Activated effector memory CD4-positive, alpha-beta T cell treated with Interleukin-2 at 50 U/mL for 16 hours (primary cell): ENCODE measurements around the gene WDR48.

Experiments used
- DNase-seq: peaks from one replicate; pipeline ENCODE4 v3.0.0-alpha.2; 2020

Gene WDR48

DNA sequence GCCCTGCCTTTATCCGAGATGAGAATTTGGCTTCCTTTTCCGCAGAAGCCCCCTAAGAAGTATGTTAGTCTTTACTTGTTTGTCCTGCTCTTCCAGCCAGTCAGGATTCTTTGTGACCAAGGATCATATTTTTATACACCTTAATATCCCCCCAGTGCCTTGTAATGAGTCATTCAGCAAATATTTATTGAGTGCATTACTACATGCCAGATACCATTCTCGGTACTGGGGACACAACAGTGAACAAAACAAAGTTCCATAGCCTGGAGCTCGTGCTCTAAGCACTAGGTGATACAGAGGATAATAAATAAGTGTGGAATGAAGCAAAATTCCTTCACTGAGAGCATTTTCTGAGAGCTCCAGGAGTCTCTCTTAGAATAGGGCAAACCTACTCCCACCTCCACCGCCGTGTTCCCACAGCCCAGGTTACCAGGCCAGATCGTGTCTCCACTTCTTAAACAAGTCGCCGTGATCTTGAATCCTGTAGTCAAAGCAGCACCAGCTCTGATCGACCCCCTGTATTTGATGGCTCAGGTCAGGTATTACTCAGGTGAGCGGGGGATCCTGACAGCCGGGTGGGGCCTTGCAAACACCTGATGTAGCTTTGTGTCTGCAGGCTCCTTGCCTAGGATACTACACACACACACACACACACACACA, 74.2 kb downstream of the WDR48 start:
- DNase-seq: no peak

DNA sequence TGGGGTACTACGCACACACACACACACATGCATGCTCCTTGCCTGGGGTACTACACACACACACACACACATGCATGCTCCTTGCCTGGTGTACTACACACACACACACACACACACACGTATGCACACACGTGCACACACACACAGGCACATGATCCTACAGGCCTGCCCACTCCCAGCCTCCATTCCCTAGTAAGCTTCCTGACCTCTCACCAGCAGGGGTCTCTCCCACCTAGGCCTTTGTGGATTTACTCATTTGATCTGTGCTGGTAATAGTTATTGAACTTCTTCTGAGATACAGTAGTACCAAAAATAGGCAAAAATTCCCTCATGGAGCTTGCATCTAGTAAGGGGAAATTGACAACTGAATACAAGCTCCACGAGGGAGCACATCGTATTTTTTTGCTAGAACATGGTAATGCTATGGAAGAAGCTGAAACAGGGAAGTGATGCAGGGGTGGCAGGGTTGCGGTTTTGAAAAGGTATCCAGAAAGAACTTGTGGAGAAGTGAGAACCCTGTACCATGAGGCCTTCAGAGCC, 74.8 kb downstream of the WDR48 start:
- no peak for DNase-seq

DNA sequence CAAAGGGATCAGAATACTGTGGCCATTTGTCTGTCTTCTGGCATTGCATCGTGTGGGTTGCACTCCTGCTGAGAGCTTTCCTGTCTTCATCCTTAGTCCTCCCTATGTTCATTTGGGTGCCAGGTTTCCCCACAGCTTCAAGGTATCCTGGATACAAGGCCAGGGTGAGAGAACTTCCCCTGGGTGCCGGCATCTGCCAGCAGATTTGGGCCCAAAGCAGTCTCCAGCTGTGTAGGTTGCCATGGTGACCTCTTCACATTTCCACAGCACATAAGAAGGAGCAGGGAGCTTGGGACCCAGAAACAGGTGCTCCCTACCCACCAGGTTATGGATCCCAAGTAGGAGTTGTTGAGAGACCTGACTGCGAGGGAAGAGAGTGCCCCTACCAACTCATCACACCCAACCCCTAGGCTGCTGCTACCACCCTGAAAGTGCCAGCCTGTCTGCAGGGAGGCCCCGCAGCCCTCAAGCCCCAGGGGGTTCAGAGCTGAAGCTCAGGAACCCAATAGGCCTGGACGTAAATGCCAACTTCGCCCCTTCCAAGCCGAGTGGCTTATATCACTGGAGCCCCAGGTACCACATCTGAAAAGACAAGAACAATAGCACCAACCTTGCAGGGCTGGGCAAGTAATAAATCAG, 75.6 kb downstream of the WDR48 start:
- no peak for DNase-seq

DNA sequence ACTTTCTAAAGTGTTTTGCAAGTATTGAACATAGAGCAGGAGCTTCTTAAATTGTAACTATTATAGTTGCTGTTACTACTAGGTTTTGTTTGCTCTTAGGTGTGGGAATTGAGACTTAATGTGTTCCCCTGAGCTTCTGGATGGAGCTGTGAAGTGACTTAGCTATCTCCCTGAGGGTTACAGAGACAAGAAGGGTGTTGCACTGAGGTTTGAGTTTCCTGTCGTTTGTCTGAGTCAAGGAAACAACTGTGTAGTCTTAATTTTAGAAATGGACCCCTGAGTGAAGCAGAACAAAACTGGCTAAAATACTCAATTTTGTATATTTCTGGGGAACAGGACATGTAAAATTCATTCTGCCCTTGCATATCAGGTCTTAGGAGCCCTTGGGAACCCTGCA, 76.1 kb downstream of the WDR48 start:
- DNase-seq: no peak

DNA sequence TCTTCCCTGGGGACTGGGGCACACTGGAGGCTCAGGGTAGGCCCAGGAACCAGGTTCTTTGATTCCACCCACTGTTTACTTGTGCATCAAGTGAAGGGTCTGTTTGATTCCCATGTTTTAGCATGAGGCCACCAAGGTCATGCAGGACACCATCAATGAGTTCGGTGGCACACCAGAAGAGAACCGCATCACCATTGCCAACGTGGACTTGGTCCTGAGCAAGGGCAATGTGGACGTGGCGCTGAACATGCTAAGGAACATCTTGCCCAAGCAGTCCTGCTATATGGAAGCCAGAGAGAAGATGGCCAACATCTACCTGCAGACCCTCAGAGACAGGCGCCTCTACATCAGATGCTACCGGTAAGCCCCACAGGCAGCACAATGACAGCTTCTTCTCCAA, 77.1 kb downstream of the WDR48 start:
- DNase-seq: no peak

DNA sequence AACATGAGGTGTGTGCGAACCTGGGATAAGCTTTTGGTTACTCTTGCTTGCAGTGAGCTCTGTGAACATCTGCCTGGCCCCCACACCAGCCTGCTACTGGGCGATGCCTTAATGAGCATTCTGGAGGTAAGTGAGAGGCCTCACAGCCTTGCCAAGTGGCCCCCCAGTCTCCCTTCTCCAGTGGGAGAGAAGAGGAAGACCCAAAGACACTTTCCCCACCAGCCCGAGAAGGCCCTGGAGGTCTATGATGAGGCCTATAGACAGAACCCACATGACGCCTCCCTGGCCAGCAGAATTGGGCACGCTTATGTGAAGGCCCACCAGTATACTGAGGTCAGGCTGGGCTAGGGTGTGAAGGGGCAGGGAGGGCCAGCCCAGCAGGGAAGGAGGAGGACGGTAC, 78.2 kb downstream of the WDR48 start:
- no peak for DNase-seq

DNA sequence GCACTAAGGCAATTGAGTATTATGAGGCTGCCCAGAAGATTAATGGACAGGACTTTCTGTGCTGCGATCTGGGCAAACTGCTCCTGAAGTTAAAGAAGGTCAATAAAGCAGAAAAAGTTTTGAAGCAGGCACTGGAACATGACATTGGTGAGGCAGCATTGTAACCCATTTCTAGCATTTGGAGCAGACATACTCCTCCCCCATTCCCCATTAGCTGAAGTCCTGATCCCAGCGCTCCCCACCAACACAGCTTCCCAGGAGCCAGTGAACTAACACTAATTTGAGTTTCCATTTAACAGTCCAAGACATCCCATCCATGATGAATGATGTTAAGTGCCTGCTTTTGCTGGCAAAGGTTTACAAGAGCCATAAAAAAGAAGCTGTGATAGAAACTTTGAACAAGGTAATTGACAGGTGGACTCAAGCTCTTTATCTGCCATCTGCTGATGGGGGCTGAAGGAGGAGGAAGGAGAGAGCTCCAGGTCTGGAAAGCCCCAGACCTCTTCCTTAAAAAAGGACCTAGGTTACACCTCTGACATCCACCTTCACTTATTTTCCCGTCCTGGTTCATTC, 79.0 kb downstream of the WDR48 start:
- DNase-seq: no peak

DNA sequence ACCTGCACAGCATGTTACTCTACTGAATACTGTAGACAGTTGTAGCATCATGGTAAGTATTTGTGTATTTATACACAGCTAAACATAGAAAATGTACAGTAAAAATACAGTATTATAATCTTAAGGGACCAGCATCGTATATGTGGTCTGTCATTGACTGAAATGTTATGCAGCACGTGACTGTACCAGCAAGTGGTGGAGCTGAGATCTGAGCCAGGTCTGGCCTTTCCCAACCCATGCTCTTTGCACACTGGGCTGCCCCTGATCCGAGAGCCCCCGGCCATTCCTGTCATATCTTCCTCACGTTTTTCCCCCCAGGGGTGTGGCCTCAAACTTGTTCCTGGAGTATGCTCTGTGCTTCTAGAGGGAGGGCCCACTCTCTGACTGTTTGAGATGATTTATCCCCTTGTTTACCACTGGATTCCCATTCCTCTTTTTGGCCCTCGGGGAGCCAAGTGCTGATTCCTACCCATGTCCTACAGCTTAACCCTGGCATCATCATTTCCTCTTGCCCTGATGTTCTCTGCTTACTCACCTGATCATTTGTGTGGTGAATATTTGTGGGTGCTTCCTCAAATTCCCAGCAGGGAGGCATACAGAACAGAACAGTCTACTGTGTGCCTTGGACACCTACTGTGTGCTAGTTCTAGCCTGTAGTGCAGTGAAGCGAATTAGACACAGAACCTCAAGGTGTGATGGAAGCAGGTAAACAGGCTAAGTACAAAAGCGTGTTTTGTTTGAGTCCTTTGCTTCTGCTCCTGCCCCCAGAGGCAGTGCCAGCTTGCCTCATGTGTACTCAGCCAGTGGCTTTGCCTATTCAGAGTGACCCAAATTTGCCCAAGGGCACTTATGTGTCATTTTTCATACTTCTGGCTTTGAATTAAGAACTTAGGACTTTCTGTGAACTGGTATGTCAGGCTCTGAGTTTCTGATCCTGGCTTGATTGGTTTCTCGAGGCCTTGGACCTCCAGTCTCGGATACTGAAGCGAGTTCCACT, 80.6 kb downstream of the WDR48 start:
- no peak for DNase-seq

DNA sequence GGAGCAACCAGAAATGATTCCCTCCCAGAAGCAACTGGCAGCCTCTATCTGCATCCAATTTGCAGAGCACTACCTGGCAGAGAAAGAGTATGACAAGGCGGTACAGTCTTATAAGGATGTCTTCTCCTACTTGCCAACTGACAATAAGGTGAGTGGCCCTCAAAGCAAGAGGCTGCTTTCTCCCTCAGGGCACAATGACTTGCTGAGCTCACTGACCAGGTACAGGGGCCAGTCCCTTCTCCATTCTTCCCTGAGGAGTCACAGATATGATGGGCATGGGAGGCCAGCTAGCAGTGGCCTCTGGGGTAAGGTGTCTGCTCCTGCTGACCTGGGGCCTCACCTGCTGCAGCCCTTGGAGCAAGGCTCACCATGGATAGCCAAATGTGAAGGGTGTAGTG, 81.3 kb downstream of the WDR48 start:
- no peak for DNase-seq

DNA sequence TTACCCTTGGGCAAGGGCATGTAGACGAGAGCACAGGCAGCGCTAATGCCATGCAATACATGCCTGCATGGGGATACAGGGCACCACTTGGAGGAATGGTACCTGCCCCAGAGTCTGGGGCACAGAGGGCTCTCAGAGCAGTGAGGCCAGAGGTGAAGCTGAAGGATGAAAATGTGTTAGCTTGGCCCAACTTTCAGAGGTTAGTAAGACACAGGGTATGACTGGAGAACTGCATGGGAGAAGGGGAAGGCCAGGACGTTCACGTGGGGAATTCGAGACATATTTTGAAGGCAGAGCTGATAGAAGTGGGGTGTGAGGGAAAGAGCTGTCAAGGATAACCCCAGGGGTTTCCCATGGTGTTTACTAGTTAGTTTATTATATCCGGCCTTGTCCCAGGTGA, 82.0 kb downstream of the WDR48 start:
- DNase-seq: no peak

DNA sequence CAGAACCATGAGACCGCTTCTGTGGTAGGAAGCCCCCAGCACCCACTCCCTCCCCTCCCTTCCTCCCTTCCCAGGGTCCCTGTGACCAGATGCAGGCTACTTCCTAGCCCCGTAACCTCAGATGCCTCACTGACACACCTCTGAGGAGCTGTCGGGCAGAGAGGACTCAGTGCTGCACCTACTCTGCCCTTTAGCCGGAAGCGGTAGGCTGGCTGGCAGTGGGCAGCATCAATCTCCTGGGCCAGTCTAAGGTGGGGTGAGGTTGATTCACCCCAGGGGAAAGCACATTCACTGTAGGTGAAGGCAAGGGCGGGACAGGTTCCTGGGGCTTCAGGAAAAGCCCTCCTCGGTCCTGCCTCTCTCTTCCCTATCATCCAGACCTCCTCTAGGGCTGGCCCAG, 82.5 kb downstream of the WDR48 start:
- DNase-seq: no peak

DNA sequence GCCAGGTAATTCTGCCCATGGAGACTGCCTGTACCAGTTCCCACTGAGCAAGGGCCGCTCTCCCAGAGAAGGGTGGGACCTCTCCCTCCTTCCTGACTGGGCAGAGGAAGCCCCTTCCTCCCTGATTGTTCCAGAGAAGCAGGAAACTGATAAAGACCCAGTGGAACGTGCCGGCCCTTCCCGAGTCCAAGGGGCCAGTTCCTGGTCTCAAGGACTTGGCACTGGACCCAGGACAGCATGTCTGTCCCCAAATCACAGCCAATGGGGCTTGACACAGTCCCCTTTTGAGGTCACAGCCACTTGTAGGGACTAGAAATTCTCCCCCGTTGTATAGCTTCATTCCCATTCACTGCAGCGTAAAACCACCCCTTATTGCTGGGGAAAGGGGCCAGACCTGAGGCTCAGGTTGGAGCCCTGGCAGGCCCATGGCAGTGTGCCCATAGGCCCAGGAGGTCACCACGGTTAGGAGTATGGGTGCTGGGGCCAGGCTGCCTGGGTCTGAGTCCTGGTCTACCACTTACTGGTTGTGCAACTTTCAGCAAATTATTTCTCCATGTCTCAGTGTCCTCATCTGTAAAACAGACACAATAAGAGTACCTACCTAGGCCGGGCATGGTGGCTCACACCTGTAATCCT, 83.5 kb downstream of the WDR48 start:
- no peak for DNase-seq

DNA sequence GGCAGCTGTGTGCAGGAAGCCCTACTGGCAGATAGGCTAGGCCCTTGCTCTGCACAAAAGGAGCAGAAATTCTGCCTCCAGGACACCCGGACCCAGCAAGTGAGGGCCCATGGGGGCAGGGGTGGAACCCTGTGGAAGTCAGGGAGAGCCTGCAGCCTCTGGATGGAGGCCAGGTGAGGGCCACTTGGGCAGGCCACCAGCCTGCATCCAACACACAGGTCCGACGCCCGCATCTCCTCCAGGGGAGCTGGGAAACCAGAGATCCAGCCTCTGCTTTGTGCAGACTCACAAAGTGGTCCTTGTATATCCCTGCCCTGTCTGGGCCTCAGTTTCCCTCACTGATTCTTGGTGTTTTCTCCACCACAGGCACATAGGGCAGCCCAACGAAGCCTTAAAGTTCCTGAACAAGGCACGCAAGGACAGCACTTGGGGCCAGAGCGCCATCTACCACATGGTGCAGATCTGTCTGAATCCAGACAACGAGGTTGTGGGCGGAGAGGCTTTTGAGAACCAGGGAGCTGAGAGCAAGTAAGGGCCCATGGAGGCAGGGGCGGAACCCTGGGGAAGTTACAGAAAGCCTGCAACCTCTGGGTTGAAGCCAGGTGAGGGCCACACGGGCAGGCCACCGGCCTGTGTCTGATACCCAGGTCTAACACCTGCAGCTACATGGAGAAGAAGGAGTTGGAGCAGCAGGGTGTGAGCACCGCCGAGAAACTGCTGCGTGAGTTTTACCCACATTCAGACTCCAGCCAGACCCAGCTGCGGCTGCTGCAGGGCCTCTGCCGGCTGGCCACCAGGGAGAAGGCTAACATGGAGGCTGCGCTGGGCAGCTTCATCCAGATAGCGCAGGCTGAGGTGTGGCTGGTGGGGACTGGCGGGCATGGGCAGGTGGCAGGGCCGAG, 85.0 kb downstream of the WDR48 start:
- no peak for DNase-seq

DNA sequence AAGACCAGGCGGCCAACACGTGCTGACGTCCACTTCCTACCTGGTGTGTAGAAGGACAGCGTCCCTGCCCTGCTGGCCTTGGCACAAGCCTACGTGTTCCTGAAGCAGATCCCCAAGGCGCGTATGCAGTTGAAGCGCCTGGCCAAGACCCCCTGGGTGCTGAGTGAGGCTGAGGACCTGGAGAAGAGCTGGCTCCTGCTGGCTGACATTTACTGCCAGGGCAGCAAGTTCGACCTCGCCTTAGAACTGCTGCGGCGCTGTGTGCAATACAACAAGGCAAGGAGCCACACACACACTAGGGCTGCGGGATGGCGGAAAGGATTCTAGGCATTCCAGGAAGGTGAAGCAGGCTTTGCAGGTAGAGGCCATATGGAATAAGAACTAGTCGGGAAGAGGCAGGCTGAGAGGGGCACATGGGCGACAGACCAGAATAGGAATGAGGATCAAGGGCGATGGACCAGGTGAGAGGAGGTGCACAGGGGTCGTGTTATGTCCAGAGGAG, 85.7 kb downstream of the WDR48 start:
- DNase-seq: no peak

DNA sequence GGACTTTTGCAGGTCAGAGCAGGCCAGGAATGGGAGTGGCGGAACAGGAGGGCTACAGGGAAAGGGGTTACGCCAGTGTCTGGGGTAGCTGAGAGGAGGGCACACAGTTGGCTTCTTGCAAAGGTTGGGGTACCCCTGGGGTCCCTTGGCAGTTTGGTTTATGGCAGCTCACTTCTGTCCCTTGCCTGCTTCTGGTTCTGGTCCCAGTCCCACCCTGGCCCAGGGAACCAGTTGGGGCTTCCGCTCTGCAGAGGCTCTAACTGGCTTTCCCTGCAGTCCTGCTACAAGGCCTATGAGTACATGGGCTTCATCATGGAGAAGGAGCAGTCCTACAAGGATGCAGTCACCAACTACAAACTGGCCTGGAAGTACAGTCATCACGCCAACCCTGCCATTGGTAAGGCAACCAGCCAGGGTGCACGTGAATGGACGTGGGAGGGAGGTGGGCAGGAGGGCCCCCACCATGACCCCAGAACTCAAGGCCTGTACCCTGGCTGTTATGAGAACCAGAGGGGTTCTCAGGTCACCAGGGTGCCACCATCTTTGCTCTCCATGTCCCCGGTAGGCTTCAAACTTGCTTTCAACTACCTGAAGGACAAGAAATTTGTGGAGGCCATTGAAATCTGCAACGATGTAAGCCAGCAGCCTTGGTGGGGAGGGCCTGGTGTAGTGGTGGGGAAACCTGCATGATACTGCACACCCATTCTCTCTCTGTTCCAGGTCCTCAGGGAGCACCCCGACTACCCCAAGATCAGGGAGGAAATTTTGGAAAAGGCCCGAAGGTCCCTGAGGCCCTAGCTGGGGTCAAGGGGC, 86.4 kb downstream of the WDR48 start:
- DNase-seq: no peak

DNA sequence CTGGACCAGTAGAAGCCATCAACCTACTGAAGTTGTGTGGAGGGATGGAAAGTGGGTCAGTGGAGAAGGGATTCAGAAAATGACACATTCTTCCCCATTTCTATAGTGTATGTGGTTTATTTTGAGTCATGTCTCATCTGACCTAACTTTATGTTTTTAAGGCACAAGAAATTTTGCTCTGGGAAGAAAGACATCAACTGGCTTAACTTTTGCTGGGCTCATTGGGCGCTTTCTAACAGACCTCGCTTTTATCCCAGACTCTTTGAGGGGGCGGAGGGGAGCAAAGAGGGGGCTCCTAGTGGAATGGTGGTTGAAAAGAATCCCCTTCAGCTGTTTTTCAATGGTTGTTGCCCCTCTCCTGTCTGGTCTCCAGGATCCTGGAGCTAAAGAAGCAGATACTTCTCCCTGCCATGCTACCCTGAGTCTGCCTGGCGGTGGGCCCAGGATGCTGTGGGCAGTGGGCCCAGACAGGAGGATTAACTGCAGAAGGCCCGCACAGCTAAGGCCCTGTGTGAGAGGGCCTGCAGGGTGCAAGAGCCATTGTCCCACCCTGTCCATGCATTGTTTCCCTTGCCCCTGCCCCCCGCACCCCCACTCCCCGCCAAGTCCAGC, 87.1 kb downstream of the WDR48 start:
- no peak for DNase-seq

DNA sequence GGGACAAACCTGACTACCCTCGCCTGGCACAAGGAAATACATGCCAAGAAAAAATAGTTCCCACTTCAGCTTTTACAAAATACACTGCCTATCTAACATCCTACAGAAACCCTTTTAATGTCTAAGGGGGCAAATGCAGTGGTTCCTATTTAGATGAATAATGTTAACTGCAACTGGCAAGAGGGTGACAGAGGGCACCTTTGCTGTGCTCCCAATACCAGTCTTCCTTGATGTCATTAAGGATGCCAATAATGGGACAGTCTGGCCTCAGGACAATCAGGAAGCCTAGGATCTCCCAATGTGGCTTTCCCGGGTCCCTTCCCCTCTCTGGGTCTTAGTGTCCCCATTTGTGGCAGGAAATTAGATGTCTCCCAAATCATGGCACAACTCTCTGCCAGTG, 87.6 kb downstream of the WDR48 start:
- DNase-seq: no peak

DNA sequence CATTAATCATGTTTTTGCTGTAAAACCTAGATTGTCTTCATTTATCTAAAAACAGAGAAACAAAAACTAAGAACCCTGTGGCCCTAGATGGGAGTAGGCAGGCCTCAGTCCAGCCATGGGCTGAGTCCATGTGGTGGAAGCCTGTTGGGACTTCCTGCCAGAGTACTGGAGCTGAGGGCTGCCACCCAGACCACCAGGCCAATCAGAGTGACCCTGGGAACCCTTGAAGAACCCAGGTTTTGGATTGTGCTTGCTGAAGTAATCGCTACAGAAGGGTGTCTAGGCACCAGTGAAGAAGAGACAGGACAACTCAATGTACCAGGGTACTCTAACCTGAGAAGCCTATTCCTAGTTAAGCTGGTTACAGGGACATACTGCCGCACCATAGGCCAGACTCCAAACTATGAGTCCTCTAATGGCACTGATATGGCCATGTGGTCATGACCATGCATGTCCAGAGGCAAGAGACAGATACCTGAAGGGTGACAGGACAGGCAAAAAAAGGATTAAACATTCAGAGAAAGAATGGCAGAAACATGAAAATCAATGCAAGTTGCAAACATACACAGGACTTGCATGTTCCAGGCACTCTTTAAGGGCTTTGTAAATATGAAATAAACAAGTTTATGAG, 88.6 kb downstream of the WDR48 start:
- DNase-seq: no peak

DNA sequence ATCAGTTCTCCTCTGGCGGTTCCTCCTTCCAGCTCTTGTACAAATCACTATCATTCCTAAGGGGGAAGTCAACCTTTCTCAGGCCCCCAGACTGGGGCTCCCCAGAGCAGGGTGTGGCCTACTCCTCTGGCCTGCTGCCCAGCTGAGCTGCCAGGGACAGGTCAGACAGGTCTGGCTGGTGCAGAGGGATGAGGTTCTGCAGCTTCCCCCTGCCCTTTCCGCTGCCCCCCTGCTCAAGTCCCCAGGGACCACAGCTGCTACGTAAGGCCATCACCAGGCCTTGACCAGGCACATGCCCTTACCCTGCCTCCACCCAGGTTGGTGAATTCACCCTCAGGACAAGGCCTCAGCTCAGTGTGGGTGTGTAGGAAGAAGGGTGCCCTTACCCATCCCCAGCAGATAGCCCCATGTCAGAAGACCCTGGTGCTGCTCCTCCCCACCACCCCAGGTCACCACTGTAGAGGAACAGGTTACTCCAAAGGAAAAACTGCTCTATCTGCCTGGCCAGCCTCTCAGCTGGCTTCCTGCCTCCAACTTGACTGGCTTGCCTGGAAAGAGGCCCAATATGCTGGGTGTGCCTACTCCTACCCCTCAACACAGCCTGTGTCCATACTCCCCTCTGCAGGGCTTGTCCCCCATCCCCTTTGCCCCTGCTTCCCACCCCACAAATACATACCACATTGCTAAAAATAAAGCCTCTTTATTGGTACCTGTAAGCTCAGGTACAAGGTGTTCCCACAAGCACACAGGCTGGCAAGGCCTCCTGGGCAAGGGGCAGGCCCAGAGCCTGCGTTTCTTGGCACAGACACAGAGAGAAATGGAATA, 89.6 kb downstream of the WDR48 start:
- DNase-seq: no peak
